Activated CD4-positive, alpha-beta T cell treated with anti-CD3 and anti-CD28 coated beads, Interleukin-2, amount 50 U/mL, for 48 hours (primary cell): ENCODE results near the gene RFESD.
"Not testable (repeated sequence)": the region's sequence is repeated elsewhere in the genome, so short reads cannot be mapped to it uniquely, and the experiment has no call there.

Experiments used
- DNase-seq, 2 experiments: peaks; one replicate each; pipeline ENCODE4 v3.0.0-alpha.2; 2020

Gene RFESD

DNA sequence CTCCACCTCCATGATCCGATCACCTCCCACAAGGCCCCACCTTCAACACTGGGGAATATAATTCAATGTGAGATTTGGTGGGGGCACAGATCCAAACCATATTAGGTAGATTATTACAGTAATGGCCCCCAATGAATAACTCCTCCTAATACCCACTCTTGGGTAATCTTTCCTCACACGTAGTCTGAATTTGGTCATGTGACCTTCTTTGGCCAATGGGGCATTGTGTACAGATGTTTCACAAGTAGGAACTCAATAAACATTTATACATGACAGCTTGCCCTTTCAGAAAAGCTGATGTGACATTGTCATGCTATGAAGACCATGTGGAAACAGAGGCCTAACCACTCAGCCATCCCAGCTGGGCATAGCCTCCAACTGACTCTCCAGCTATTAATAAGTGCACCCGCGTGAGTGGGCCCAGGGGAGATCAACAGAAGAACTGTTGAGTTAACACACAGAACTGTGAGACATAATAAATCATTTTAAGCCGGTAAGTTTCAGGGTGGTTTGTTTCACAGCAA is 16.1 kb upstream of the RFESD start:
- no peak for DNase-seq

DNA sequence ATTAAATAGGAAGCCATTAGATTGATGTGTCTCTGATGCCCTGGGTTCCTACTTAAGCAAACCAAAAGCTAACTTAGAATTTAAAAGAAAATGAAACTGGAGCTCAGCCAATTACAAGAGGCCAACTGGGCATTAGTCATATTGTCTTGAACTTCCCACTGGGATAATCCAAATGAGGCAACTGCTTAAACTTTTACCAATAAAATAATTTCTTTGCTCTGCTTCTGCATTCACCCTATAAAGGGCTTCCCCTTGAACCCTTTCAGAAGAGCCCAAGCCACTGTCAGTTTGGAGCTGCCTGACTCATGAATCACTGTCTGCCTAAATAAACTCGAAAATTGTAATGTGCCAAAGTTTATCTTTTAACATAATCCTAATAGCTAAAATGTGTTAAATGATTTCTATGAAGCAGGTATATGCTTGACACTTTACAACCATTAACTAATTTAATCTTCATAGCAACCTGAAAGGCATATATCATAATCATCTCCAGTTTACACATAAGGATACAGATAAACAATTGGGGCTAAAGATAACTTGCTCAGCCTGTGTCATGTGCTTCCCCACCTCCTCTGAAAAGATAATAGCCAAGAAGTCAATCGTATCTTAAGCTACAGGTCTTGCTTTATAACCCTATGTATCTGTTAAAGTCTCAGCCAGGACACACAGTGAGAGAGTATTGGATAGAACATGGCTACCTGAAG is 15.2 kb upstream of the RFESD start:
- DNase-seq: no peak

DNA sequence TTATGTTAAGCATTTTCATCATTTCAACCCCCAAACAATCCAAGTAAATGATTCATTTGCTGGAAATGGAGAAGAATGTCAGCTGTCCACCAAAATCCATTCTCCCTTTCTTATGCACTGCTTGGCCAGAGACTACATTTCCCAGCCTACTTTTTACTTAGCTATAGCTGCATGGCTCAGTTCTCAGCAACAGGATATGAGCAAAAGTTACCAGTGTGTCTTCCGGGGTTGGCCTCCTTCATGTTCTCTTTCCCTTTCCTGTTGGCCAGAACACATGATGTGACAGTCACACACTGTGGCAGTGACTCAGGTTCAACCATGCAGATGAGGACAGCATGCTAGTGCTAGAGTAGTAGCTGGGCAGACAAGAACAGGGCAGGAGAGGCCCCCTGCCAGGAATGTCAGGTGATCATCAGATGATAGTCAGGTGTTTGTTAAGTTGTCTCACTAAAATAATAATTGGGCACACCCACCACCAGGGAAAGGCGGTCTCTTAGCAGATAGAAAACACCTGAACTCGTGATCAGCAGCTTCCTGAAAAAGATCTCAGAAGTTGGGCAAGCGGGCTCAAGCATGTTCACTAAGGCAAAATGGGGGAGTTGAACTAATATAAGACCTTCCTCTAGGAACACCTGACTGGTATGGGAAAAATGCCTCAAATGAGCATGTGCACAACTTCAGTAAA is 14.4 kb upstream of the RFESD start:
- DNase-seq: peak; percentile 67 to 72

DNA sequence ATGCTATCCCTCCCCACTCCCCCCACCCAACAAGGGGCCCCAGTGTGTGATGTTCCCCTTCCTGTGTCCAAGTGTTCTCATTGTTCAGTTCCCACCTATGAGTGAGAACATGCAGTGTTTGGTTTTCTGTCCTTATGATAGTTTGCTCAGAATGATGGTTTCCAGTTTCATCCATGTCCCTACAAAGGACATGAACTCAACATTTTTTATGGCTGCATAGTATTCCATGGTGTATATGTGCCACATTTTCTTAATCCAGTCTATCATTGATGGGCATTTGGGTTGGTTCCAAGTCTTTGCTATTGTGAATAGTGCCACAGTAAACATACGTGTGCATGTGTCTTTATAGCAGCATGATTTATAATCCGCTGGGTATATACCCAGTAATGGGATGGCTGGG is 13.6 kb upstream of the RFESD start:
- DNase-seq: not testable (repeated sequence)

DNA sequence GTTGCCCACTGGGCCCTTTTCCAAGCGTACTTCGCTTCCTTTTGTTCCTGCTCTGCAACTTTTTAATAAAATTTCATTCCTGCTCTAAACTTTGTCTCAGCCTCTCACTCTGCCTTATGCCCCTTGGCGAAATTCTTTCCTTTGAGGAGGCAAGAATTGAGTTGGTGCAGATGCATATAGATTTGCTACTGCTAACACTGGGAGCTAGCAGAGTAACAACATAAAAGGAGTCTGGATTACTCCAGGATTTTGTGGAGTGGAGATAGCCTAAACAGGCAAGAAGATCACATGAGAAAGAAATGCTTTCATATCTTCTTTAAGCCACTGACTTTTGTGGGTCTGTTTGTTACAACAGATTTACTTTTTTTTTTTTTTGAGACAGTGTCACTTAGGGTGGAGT is 12.9 kb upstream of the RFESD start:
- no peak for DNase-seq

DNA sequence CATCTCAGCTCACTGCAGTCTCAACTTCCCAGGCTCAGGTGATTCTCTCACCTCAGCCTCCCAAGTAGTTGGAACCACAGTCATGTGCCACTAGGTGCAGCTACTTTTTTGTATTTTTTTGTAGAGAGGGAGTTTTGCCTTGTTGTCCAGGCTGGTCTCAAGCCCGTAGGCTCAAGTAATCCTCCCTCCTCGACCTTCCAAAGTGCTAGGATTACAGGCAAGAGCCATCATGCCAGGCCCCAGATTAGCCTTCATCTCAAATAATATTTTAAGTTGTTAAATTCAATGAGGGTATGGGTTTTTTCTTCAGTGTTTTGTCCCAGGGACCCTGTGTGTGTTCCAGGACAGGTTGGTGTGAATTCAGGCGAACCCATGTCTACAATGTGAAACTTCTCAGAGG is 12.5 kb upstream of the RFESD start:
- no peak for DNase-seq

DNA sequence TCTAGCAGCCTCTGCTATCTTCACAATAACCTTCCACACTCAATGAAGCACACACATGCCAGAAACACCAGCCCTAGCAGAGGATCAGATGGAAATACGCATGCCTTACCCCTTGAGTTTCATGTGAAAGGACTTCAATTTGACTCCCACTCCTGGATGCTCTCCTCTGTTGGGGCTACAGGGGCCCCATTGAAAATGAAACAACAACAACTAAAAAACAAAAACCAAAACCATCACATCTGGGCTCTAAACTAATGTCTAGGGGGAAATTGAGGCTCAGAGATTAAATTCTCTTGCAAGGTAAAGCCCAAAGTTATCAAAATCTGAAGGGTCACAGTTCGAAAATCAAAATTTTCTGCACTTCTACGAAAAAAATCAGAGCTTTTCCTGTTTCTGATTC is 7.9 kb upstream of the RFESD start:
- no peak for DNase-seq

DNA sequence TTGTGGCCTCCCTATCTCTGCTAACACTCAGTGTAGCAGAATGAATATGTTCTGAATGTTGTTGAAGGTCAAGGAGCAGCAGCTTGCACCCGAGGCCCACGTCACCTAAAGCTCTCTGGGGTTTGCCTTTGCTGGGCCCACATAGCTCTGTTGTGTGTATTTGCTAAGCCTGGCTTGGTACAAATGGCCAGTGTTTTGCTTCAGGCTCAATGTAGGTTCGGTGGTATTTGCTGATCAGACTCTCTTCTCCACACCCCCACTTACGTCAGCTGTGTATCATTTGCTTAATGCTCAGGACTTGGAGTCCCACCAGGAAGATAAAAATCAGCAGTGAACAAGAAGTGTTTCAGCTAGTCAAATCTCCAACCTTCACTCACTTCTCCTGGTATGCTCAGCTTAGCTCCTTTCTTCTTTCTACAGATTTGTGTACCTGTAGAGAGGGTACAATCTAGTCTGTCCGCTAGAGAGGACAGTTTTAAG is 4.8 kb upstream of the RFESD start:
- DNase-seq: no peak

DNA sequence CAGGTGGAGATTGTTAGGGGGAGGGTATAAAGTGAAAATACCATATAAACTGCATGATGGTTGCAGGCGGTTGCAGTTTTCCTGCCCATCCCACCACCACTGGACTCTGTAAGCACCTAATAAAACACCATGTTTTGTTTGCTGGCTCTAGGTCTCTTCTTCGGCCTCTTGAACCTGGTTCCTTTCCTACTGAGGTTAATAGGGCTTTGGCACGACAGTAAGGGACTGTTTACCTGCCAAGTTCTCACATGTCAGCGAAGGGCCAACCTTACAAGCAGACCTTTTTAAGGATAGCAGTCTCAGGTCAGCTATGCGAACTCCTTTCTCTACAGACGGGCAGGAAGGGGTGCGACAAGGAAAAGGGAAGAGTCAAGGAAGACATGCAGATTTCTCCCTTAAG is 3.4 kb upstream of the RFESD start:
- DNase-seq: no peak

DNA sequence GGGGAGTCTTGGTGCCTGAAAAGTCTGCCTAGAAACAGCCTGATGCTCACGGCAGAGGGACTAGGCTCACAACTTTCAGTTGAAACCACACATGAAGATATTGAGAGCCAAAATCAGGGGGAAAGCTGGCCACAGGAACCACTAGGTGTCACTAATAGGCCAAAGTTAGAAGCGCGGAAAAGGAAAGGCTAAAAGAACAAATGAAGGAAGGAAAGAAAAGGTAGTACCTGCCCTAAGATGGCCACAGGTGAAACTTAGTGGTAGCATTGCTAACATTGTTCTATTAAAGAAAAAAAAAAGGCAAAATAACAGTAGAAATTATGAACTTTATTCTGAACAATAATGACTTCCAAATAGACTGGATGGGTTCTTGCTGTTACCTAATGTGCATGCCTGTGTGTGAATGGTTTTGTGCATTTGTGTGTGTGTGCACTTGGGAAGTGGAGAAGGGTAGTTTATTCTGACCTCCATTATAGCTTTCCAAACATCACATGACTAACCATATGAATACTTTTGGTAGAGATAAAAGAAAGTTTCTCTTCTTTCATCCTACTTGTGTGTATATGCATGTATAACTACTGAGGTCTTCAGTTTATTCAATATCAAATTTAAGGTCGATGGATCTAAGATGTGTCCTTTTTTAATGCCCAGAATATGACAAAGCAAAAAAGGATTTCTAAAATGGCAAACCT is 2.1 kb upstream of the RFESD start:
- peak; percentile 49 to 58 for DNase-seq

DNA sequence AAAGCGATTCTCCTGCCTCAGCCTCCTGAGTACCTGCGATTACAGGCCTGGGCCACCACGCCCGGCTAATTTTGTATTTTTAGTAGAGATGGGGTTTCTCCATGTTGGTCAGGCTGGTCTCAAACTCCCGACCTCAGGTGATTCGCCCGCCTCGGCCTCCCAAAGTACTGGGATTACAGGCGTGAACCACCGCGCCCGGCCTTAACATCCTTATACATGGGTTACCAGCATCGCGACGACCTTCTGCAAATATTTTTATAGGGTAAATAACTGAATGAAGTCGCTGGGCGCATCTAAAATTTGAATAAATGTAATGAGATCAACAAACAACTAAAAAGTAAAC is 380 bp upstream of the RFESD start:
- DNase-seq: not testable (repeated sequence)

DNA sequence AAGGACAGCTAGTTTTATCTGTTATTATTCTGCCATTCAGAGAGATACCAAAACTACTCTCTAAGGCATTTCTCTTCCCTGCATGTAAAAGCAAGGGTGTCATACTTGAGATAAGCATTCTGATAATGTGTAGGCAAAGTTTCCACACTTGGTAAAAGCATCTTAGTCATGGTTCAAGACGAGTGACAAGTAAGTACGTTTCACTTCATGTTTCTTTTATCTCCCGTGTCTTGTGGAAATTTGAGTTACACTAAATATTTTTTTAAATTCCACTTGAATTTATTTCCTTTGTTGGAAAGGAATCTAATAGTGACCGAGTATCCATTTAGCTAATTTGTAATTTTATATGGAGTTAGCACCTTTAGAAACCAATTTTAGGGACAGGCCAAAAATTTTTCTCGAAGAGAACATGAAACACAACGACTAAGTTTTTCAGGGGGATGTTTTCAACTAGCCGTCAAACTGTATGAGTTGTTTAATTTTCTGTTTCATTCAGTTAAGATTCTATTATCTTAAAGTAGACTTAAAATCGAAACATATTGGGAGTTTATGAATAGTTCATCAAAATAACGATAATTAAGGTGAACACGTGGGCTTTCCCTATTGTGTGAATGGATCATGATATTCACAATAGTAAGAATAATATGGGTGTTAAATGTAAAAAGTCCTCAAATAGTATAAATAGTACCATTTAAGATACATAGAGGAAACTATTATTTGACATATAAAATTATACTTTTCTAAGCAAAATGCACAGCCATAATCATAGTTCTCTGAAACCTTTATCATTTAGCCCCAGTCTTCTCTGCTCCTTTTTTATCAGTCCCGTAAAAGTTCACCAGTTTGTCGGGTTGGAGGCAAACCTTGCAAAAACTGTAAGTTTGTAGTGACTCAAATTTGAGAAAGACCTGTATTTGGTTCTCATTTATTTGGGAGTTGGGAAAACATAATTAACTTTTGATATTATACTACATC is 1.6 kb downstream of the RFESD start:
- no peak for DNase-seq

DNA sequence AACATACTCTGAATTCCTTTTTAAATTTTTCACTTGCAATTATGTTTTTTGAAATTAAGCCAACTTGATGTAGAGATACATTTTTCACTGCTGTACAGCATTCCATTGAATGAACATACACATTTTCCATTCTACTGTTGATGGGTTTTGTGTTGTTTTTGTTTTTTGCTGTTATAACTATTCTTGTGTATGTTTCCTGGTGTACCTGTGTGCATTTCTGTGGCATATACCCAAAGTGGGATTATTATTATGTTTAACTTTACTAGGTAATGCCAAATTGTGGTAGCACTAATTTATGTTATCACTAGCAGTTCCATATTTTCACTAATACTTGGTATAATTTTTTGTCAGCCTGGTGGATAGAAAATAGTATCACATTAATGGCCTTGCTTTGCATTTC is 2.7 kb downstream of the RFESD start:
- DNase-seq: no peak

DNA sequence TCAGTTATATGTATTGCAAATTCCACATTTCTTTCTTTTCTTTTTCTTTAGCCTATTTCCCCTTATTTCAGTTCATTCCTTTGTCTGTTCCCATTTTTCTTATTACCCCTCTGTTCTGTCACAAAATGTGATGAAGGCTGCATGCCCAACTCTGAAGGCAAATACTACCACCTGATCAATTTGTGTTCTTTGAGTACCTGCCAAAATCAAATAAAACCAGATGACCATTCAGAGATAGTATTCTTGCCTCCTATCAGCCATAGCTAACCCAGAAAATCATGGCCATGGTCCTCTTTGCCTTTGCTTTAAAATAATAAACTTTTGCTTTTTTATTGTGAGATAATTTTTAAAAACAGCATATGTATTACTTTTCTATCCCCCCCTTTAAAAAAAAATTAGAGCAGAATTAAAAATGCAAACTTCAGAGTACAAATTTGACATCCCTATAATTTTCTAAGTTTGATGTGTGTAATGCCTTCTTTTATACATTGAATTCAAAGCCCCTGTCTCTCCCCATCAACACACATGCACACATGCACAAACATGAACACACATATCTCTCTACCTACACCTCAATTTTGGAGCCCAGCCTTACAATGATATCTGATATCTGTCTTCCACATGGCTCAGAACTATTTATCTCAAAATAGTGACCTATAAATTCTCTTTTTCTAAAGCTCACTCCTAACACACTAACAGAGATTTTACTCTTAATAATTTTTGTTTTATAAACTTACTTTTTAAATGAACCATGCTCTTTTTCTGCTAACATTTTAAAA is 3.5 kb downstream of the RFESD start:
- no peak for DNase-seq

DNA sequence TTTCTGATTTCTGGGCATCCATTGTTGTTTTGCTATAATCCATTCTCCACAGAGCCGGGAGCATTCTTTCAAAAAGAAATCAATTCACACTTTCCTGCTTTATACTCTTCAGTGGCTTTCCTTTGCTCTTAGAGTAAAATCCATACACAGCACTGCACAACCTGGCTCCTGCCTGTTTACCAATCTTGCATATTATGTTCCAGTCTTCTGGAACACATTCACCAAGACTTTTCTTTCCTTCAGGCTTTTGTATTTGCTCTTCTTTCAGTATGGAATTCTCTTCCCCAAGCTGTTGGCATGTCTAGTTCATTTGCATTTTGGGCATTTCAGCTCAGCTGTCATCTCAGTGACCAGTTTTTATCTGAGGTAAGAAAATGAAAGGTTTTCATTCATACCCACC is 6.3 kb downstream of the RFESD start:
- no peak for DNase-seq

DNA sequence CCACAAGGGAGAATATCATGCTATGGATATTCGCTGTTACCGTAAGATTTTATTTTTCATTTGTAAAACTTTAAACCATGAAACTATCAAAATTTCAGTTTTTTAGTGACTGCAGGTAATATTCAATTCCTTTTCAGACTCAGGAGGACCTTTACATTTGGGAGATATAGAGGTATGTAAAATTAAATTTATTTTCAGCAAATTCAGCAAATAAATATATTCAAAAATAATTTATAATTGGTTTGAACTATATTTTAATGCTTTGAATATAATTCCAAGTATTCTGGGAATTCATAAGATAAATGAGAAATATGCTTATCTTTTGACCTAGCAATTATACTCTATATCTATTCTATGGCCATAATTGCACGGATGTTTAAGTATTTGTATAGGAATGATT is 7.6 kb downstream of the RFESD start:
- no peak for DNase-seq

DNA sequence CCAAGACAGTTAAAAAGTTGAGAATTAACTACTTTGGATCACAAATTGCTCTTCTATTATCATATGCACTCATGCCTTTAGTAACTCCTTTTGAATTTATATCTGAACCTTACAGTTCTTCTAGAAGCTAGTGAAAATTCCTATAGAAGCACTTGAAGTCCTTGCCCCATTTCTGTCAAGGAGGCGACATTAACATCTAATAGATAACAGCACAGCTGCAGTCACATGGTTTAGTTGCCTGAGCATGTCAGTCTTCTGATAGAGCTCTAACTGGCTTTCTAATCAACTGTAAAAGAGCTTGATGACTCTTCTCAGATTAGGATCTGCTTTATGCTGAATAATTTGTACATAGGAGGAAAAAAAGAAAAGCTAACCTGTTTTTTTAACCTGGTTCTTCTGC is 9.0 kb downstream of the RFESD start:
- DNase-seq: no peak

DNA sequence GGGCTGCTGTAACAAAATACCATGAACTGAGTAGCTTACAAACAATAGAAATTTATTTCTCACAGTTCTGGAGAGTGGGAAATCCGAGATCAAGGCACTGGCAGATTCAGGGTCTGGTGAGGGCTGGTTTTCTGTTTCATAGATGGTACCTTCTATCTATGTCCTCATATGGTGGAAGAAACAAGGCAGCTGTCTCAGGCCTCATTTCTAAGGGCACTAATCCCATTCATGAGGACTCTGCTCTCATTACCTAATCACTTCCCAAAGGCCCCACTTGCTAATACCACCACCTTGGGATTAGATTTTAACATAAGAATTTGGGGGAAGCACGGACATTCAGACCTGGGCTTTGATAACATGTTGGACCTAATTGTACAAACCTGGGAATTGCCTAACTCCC is 13.5 kb downstream of the RFESD start:
- no peak for DNase-seq

DNA sequence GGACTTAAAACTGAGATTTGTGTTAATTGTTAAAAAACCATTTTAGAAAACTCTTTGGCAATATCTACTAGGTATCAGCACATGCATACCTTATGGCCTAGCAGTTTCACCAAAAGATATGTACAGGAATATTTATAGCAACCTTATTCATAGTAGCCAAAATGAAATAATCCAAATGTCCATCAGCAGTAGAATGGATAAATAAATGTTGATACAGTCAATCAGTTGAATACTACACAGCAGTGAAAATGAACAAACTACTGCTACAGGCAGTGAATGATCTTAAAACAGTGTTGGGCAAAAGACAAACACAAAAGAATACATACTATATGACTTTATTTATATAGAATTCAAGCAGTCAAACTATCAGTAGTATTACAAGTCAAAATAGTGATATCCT is 16.4 kb downstream of the RFESD start:
- DNase-seq: no peak

DNA sequence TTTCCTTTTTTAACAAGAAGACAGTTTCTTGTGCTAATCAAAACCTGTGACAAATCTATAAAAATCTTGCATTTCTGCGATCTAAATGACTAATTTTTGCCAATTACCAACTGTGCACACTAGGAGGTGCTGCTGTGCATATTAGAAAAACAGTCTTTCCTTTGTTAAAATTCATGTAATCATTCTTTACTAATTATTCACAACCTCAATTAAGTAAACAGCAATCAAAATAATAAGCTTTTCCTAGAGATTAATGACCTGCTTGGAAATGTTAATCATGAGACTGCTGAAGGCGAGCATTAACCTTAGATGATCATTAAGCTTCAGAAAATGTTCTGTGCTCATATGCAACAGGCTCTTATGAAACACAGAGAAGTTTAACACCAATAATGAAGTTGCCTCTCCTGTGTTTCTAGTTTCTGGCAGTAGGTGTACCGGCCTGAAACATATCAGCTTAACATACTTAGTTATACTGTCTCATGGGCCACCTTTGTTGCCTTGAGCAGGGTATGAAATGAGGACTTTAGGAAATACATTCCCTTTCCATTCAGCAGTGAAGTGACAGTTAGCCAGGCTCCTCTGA is 17.7 kb downstream of the RFESD start:
- DNase-seq: peak; percentile 26 to 38

DNA sequence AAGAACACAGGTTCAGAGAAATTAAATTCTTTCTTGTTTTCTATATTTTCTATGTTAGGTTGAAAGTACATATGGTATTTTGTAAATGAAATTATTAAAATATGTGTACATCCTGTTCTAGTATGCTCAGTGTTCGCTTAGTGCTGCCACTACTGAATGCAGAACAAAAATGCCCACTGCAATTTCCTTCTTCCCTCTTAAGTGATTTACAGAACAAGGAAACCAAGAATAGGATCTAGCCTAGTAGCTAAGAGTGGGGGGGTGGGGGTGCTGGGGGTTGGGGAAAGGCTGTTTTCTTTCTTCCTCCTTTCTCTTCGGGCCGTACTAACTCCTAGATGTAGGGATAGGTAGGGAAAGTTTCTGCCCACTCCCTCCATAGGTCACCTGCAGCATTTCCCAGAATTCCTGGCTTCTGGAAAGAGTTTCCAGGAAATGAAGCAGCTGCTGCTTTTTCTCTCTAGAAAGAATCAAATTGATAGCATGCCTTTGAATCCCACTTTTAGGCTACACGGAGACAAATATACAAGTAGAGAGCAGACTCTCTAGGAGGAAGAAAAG is 20.6 kb downstream of the RFESD start:
- DNase-seq: no peak
